Activated CD4-positive, CD25-positive, alpha-beta regulatory T cell treated with anti-CD3 and anti-CD28 coated beads, Interleukin-2, amount 50 U/mL, for 16 hours (primary cell): ENCODE results near the gene KCNN3.
"Not testable (repeated sequence)": the region's sequence is repeated elsewhere in the genome, so short reads cannot be mapped to it uniquely, and the experiment has no call there.

Experiments
- DNase-seq: peaks from one replicate; pipeline ENCODE4 v3.0.0-alpha.2; 2020; ENCODE audit warnings: low read depth, low spot score

Gene KCNN3

GRCh38 chr1:154870115-154870571 lies at the start of gene KCNN3:
Gene KCNN3 (minus strand): TSS chr1:154870281. CDS start chr1:154869964, 317 bp downstream.
- DNase-seq = peak; percentile 38

DNA sequence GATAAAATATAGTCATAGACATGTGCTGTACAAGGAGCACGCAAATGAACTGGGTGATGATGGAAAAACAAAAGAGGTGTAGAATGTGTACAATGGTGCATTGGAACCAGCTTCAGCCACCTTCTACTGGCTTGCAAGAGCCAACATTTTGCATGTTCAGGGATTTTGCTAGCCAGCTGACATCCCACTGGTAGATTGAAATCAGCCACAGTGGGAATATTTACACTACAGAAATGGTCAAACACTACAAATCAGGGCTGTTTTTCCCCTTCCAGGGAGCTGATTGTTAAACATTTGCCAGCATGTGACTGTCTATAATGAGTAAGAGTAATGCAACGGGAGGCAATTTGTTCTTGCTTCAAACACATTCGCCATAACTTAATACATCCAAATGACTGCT lies 43.2 kb upstream of the KCNN3 start:
- DNase-seq = no peak

DNA sequence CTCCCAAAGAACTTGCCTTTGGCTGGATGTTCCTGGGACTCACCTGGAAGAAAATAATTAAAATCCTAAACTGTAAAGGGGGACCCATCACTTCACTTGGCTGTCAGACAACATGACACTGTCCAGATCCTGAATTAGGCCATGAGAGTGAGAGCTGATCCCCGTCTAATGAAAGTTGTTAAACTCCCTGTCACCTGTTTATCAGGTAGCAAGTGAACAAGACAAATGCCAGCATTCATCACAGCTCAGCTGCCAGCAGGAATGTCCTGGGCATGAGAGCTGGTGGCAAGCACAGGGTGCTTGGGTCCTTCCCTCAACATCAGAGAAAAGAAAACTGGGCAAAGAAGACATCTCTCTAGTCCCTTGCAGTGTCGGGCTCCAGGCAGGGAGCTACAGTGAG lies 42.7 kb upstream of the KCNN3 start:
- DNase-seq = no peak

DNA sequence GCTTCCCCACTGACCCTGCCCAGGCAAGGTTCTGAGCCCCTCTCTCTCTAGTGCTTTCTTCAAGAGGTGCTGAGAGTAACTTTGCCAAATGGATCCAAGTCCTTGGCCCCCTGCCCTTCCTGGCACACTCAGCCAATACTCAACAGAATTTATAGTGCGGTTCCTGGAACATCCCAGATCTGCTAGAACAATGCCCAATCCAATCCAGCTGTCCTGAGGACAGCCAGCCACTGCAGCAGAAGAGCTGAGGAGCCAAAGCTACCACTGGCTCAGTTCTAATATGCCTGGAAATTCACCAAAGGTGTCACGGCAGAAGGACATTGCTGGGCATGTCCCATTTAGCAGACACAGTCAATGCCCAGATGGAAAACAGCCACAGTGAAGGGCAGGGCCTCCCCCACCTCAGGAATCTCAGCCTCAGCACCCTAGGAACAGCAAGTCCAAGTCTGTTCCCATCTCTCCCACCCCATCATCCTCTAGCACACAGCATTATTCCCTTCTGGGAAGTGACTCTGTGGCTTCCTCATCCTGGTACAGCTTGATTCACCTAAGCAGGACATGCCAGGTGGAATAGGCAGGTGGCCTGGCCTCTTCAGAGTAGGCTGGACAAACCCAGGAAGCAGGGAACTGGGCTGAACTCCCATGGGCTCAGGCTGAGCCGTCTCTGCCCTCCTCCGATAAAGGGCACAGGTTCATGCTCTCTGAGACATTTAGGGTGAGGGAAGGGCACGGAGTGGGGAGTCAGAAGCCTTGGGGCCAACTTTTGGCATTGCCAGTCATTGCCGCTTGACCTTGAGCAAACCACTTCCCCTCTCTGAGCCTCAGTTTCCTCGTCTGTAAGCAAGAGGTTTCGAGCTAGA lies 41.8 kb upstream of the KCNN3 start:
- DNase-seq = no peak

DNA sequence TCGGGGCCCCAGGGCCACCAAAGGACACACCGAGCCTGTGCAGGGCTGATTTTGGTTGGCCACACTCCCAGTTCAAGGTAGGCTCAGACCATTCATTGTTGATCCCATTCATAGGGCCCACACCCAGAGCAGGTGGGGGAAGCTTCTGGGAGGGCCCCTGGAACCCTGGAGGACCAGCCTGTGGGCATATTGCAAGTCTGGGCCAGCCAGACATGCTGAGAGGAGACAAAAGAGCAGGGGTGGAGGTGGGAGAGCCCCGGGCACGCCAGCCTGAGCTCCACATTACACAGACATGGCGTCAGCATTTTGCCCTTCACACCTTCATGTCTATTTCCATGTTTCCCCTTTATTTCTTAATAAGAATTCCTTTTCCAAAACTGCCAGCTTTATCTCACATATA lies 40.8 kb upstream of the KCNN3 start:
- no peak for DNase-seq

DNA sequence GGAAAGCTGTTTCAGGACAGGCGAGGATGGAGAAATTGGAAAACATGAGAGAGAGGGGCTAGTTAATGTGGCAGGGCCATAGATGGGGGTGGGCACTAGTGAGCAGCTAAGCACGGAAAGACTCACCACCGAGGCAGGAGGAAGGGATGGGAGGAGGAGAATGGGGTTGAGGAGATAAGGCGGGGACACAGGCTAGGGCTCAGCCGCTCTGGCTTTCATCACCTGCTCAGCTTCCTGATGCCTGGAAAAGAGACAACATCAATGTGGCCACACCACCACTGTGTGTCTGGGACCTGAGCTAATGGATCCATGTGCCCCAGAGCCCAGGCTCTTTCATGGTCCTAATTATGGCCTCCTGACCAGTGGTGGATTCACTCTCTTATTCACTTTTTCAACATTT lies 38.9 kb upstream of the KCNN3 start:
- no peak for DNase-seq

DNA sequence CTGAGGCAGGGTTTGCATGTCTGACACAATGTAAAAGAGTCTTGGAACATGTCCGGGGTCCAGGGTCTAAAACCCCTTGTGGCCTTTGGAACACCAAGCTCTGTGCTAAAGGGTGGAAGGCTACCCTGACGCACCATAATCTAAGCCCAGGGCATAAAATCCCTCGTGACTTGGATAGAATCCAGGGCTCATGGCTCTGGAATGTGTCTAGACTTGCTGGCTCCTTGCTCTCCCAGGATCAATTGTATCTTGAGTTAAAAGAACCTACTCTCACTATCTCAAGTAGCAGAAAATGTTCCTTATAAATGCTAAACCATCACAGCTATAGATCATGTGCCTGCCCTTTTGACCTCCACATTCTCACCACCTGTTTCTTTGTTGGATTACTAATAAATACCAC lies 38.0 kb upstream of the KCNN3 start:
- not testable (repeated sequence) for DNase-seq

DNA sequence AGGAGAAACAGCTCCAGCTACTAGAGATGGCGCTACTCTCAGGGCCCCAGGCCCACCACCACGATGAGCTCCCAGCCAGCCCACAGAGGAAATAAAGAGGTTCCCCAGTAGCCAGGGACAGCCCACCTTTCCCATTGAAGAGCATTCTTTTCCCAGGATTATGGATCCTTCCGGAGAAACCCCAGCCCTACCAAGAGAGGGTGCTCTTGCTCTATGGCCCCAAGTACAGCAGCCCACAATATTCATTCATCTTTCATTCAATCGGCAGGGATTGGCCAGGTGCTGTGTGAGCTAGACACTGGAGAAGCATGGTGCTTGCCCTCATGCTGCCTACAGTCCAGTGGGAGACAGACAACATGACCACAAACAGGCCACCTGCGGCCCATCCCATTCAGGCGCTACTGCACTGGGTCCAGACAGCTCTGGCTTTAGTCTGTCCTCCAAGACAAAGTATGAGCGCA lies 36.6 kb upstream of the KCNN3 start:
- no peak for DNase-seq

GRCh38 chr1:154902938-154903566 lies 33.0 kb upstream of the KCNN3 start:
- DNase-seq = no peak

DNA sequence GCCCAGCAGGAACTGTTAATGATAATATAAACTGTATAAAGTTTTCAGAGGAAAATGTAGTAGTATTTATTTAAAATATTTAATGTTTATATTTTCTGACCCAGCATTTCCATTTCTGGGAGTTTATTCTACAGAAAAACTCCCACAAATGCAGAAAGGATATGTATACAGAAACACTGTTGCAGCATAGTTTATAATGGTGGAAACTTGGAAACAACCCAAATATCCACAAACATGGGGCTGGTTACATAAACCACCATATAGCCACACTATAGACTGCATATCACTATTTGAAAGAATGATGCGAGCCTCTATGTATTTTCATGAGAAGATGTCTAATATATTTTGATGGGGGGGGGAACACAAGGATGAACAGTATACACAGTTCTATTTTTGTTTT lies 31.5 kb upstream of the KCNN3 start:
- DNase-seq = no peak

DNA sequence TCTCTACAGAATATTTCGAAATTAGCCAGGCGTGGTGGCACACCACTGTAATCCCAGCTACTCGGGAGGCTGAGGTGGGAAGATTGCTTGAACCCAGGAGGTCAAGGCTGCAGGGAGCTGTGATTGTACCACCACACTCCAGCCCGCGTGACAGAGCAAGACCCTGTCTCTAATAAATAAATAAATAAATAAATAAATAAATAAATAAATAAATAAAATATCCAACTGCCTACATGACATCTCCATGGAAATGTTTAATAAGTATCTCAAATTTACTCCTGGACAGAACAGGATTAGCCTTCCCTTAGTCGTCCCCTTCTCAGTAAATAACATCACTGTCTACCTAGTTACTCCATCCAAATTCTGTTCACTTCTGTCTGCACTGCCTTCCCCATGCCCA lies 29.0 kb upstream of the KCNN3 start:
- no peak for DNase-seq

DNA sequence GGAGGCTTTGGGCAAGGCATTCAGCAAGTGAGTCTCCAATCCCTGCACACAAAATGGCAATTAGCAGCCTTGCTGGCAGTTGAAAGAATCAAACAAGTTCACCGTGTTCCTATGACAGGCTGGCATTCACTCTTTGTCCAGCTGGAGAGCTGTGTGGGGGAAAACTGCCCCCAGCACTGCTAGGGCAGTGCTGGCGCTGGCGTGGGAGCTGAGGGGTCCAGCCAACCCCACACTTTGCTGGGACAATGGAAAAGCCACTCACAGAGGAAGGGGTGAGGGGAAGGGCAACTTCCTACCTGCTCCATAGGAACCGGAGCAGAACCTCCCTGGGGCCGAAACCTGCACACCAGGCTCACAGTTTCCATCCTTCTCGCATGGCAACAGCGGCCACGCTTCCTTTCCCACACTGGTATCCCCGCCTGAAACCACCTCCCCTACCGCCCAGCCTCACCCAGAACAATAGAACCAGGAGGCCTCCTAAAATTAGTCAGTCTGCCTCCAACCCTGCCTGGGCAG lies 26.7 kb upstream of the KCNN3 start:
- DNase-seq = no peak

DNA sequence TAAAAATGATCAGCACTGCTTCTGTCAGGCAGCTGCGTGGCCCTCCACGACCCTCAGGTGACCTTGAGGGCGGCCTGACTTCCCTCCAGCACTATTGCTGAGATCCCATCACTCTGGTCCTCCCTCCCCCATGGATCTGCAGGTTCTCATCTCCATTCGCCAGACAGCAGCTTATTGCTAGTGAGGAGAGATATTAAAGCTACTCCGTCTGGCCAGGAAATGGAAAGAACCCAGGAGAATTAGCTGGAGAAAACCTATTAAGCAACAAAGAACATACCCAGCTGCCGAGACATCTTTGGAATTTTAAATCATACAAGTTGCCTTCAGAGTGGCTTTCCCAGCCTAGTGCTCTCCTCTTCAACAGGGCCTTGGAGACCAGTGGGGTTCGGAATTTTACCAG lies 25.7 kb upstream of the KCNN3 start:
- DNase-seq = no peak

DNA sequence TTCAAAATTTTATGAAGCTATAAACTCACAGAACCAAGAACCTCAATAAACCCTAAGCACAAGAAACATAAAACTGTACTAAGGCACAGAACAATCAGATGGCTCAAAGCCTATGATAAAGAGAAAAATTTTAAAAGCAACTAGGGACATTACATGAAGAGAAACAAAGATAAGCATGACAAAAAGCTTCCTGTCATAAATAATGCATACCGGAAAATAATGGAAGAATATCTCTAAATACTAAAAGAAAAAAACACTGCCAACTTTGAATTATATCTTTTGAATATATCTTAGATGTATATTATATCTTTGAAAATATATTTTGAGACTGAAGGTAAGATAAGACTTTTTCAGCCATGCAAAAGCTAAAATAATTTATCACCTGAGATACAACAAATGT lies 21.4 kb upstream of the KCNN3 start:
- no peak for DNase-seq

DNA sequence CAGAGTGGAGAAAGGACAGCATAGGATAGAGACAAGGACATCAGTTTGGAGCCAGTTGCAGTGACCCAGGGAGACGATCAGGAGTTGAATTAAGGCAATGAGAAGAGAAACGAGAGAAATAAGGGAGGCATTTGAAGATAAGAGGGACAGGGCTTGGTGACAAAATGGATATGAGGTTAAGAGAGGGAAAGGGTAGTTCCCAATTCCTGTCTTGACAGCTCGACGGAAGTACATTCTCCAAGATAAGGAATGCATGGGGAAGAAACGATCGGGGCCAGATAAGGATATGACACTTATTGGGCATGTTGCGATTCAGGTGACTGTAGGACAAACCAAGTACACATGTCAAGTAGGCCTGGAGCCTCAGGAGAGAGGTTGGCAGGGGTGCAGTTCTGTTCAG lies 18.7 kb upstream of the KCNN3 start:
- DNase-seq = no peak

DNA sequence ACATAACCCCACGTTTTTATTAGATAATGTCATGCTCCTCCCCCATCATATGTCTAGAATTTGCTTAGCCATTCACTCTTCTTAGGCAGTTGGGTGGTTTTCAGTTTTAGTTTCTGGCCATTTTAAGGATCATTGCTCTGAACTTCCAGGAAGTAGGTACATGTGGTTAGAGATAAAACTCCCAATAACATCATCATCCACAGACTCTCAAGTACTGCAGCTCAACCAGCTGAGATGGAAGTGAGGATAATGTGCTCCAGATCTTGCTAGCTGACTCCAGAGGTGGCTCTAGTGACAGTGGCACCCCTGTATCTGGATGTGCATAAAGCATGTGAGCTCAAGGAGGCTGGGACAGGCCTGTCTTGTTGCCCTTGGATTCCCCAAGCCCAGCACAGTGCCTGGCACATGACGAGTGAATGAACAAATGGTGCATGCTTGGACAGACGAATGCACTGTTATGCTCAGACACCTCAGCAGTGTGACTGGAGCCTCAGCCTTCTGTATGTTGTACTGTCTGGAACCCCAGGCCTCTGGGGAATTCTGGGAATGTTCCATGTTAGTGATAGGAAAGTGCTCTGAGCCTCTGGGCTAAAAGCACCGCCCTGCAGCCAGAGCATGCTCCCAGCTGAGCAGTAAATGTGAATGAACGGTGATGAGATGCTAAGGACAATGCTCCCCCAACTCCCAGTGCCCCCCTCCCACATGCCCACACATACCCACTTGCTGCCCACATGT lies 16.4 kb upstream of the KCNN3 start:
- DNase-seq = no peak

GRCh38 chr1:154884869-154885701 lies 15.0 kb upstream of the KCNN3 start:
- no peak for DNase-seq

- DNase-seq = no peak
Measured at GRCh38 chr1:154883919-154884868, 14.1 kb upstream of the KCNN3 start.

DNA sequence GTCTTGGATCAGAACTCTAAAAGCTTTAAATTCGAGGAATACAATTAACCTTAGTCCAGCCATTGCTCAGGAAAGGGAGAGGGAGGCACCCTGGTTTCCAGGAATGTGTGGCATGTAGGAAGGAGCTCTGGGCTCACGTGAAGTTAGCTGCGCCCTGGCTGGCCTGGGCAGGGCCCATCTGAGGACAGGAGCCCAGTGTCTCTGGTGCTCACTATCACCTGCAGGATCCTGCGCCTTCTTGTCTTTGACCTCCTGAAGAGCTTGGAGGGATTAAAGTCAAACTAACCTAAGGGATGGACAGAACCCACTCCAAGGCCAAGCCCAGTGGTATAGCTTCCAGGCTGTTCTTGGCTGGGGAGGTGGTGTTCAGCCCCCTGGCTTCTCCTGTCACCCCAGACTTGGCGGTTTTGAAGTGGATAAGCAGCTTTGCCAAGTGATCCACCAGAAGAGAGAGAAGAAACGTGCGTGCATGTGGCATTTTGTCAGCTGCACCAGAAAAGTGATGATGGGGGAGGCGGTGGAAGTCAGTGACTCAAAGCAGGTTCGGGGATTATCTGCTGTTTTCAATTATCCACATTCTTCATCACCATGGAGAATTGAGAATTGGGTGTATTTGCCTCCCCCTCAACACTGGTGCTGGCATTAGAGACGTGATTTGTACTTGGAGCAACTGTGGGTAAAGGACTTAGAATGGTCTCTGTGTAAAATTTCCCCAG lies 11.9 kb upstream of the KCNN3 start:
- DNase-seq = no peak
